ENCODE results near the gene CBFB.

DNA sequence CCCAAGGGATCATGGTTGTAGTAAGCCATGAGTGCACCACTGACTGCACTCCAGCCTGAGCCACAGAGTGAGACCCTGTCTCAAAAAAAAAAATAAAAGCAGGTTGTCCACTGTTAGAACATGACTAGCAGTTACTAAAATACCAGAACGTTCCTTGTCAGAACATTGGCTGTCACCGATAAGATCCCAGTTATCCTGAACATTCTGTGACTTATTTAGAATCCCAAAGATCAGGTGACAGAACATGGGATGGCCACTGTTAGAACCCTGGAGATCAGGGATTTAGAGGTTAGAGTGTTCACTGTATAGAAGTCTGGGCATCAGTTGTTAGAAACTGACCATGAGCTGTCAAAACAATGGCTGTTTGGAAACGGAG, 32.0 kb upstream of the CBFB start:
- TF ChIP-seq EZH2 (IDR thresholded peaks at IDR 0.05; ENCODE audit: low read length), result no peak
- TF ChIP-seq, protein P1, sequence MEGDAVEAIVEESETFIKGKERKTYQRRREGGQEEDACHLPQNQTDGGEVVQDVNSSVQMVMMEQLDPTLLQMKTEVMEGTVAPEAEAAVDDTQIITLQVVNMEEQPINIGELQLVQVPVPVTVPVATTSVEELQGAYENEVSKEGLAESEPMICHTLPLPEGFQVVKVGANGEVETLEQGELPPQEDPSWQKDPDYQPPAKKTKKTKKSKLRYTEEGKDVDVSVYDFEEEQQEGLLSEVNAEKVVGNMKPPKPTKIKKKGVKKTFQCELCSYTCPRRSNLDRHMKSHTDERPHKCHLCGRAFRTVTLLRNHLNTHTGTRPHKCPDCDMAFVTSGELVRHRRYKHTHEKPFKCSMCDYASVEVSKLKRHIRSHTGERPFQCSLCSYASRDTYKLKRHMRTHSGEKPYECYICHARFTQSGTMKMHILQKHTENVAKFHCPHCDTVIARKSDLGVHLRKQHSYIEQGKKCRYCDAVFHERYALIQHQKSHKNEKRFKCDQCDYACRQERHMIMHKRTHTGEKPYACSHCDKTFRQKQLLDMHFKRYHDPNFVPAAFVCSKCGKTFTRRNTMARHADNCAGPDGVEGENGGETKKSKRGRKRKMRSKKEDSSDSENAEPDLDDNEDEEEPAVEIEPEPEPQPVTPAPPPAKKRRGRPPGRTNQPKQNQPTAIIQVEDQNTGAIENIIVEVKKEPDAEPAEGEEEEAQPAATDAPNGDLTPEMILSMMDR (optimal IDR thresholded peaks at IDR 0.05 in 1 of 3, IDR thresholded peaks at IDR 0.05 in 1 of 3, conservative IDR thresholded peaks at IDR 0.05 in 1 of 3; ENCODE audit: extremely low read depth in 1 of 3, insufficient read depth in 2 of 3, low read length in 3 of 3), result no peak
